BJ (cell line): ENCODE results near the gene WNT3. TPM values are rescaled to one million over a fixed set of nuclear protein-coding genes. Genes with fewer than 3 reads are reported as not detected.

Experiments used
- CTCF ChIA-PET: fragments of 350-600 bp; formaldehyde crosslinking; extraction: SDS; loops from one replicate; lab custom pipeline; 2021; ENCODE audit warnings: antibody characterized with exemption, inconsistent platforms; lab: Yijun Ruan, JAX
- POLR2A ChIA-PET: fragments of 300-600 bp; sonication (Branson Sonifier 250); formaldehyde crosslinking; extraction: SDS; loops from one replicate; lab custom pipeline; 2021; ENCODE audit warnings: antibody characterized with exemption; lab: Charles Lee
- DNase-seq: peaks from one replicate; pipeline ENCODE4 v3.0.0-alpha.2; 2011; ENCODE audit warnings: low read depth
- H3K27me3 ChIP-seq: 2 replicates; pipeline ENCODE4 v1.6.0; 2011; ENCODE audit warnings: low read length; ENCODE audit not compliant: control insufficient read depth, insufficient read depth
- H3K36me3 ChIP-seq: 2 replicates; pipeline ENCODE4 v1.5.1; 2011; ENCODE audit warnings: low read length; ENCODE audit not compliant: control insufficient read depth, insufficient read depth
- H3K4me3 ChIP-seq: 2 replicates; pipeline ENCODE4 v1.5.1; 2011; ENCODE audit warnings: low read depth, mild to moderate bottlenecking, control low read depth, low read length
- CTCF ChIP-seq: IDR thresholded peaks from 2 replicates; pipeline ENCODE4 v1.5.1; 2011; ENCODE audit warnings: low read depth, mild to moderate bottlenecking, control low read depth, inconsistent platforms, low read length, moderate library complexity; ENCODE audit not compliant: insufficient read depth
- polyA plus RNA-seq: library from polyadenylated mRNA; depleted of rRNA; stranded (reverse); fragments of >200 nt; gene quantifications from 2 replicates; pipeline ENCODE4 v1.2.3, GENCODE V29; 2011

The WNT3 gene
- polyA plus RNA-seq, 1 experiment: 2.8 TPM

DNA sequence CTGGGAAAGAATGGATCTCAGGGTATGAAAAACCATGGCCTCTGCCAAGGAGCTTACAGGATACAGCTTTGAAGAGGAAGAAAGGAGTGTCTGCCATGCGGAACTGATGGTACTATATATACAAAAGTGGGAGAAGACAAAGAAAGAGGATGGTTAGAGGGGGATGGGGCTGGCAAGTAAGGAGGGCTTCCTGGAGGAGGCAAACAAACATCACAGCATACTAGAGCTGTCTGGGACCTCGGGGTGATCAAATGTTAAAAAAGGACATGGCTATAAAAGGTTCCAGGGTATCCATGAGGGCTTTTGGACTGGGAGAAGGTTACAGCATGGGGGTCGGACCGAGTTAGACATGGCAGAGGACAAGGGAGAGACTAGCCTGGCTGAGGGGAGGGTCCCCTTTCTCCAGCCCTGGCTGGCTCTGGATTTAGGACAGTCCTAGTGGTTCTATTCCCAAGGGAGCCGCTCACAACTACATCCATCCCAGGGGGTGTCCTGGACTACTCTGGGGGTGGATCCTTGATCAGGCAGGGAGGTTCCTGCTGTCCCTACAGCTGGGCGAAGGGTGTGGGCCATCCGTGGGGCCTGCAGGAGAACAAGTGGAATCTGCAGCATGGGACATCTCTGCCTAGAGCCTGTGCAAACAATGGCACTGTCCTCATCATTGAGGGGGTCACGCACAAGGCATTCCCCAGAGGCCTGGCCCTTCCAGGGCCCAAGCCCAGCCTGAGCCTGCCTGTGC is 45.1 kb upstream of the WNT3 start:
- ChIA-PET POLR2A (no interaction called here), CTCF (interaction anchor here (1.7 kb wide), 1 partner anchor 22 kb away, joined by 11 read pairs; no protein-coding TSS in a partner anchor)
- no peak for DNase-seq
- Histone ChIP-seq H3K27me3 (peaks cover 6% of the 10 kb centered on the region), H3K36me3 (no peaks in the 10 kb centered on the region), H3K4me3 (no peak overlapping the region)
- no peak for TF ChIP-seq CTCF

GRCh38 chr17:46862949-46863348 is 44.5 kb upstream of the WNT3 start:
- peaks cover 6% of the 10 kb centered on the region for H3K27me3 ChIP-seq
- no peaks in the 10 kb centered on the region for H3K36me3 ChIP-seq
- ChIA-PET POLR2A (no interaction called here), CTCF (interaction anchor here (1.7 kb wide), 1 partner anchor 21 kb away, joined by 11 read pairs; no protein-coding TSS in a partner anchor)
- no peak overlapping the region for H3K4me3 ChIP-seq
- no peak for TF ChIP-seq CTCF
- no peak for DNase-seq

- CTCF ChIA-PET: interaction anchor here (1.1 to 2.1 kb wide), 3 partner anchors 11 to 18 kb away, joined by 4 to 14 read pairs (median 5); no protein-coding TSS in a partner anchor
- POLR2A ChIA-PET: no interaction called here
- Histone ChIP-seq H3K27me3 (peaks cover 2% of the 10 kb centered on the region), H3K4me3 (no peak overlapping the region), H3K36me3 (no peaks in the 10 kb centered on the region)
- no peak for TF ChIP-seq CTCF
- DNase-seq: no peak
Measured at GRCh38 chr17:46859996-46860395, 41.5 kb upstream of the WNT3 start.

DNA sequence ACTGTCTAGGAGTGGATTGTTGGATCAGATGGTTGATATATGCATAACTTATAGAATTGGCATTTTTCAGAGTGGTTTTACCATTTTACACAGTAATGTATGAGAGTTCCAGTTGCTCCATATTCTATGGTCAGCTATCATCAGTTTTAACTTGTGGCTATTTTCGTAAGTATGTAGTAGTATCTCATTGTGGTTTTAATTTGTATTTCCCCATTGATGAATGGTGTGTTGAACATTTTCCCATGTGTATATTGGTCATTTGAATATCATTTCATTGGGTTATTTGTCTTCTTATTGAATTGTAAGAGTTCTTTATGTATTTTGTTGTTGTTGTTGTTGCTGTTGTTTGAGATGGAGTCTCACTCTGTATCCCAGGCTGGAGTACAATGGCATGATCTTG is 39.1 kb upstream of the WNT3 start:
- no peaks in the 10 kb centered on the region for H3K36me3 ChIP-seq
- H3K4me3 ChIP-seq: no peak overlapping the region
- ChIA-PET POLR2A (no interaction called here), CTCF (interaction anchor here (1.2 to 1.3 kb wide), 2 partner anchors 15 to 22 kb away, joined by 4 to 5 read pairs; no protein-coding TSS in a partner anchor)
- no peak for DNase-seq
- peaks cover 6% of the 10 kb centered on the region for H3K27me3 ChIP-seq
- TF ChIP-seq CTCF: no peak

DNA sequence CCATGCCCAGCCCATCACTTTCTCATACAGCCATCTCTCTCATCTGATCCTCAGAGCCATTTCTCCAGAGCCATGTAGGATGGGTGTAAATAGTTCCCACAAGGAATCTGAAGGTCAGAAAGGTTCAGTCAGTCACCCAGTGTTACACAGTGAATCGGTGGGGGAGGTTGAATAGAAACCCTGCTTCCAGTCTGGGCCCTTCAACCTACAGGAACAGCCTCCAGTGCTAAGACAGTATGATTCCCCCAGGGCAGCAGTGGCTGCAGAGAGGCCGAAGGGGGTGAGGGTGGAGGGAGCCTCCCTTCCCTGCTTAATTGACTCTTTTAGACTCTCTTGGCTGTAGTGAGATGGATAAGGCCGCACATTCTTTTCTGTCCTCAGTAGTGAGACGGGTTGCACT is 36.5 kb upstream of the WNT3 start:
- no peak overlapping the region for H3K4me3 ChIP-seq
- ChIA-PET CTCF (interaction anchor here (1.8 to 2.7 kb wide), 3 partner anchors 12 to 88 kb away, joined by 4 to 20 read pairs (median 8); no protein-coding TSS in a partner anchor), POLR2A (no interaction called here)
- TF ChIP-seq CTCF: no peak
- H3K36me3 ChIP-seq: no peaks in the 10 kb centered on the region
- H3K27me3 ChIP-seq: peaks cover 27% of the 10 kb centered on the region
- DNase-seq: no peak
